Mammary microvascular endothelial cell (primary cell): ENCODE data around the gene FARP1. TPM values are rescaled to one million over a fixed set of nuclear protein-coding genes. Genes with fewer than 3 reads are reported as not detected.

Source experiments
- total RNA-seq: library from RNA; depleted of rRNA; stranded (reverse); fragments of >200 nt; gene quantifications from 2 replicates; pipeline ENCODE4 v1.2.3, GENCODE V29; 2015

The FARP1 gene, protein sequence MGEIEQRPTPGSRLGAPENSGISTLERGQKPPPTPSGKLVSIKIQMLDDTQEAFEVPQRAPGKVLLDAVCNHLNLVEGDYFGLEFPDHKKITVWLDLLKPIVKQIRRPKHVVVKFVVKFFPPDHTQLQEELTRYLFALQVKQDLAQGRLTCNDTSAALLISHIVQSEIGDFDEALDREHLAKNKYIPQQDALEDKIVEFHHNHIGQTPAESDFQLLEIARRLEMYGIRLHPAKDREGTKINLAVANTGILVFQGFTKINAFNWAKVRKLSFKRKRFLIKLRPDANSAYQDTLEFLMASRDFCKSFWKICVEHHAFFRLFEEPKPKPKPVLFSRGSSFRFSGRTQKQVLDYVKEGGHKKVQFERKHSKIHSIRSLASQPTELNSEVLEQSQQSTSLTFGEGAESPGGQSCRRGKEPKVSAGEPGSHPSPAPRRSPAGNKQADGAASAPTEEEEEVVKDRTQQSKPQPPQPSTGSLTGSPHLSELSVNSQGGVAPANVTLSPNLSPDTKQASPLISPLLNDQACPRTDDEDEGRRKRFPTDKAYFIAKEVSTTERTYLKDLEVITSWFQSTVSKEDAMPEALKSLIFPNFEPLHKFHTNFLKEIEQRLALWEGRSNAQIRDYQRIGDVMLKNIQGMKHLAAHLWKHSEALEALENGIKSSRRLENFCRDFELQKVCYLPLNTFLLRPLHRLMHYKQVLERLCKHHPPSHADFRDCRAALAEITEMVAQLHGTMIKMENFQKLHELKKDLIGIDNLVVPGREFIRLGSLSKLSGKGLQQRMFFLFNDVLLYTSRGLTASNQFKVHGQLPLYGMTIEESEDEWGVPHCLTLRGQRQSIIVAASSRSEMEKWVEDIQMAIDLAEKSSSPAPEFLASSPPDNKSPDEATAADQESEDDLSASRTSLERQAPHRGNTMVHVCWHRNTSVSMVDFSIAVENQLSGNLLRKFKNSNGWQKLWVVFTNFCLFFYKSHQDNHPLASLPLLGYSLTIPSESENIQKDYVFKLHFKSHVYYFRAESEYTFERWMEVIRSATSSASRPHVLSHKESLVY
- total RNA-seq, result 20.9 and 22.5 TPM in 2 replicates

DNA sequence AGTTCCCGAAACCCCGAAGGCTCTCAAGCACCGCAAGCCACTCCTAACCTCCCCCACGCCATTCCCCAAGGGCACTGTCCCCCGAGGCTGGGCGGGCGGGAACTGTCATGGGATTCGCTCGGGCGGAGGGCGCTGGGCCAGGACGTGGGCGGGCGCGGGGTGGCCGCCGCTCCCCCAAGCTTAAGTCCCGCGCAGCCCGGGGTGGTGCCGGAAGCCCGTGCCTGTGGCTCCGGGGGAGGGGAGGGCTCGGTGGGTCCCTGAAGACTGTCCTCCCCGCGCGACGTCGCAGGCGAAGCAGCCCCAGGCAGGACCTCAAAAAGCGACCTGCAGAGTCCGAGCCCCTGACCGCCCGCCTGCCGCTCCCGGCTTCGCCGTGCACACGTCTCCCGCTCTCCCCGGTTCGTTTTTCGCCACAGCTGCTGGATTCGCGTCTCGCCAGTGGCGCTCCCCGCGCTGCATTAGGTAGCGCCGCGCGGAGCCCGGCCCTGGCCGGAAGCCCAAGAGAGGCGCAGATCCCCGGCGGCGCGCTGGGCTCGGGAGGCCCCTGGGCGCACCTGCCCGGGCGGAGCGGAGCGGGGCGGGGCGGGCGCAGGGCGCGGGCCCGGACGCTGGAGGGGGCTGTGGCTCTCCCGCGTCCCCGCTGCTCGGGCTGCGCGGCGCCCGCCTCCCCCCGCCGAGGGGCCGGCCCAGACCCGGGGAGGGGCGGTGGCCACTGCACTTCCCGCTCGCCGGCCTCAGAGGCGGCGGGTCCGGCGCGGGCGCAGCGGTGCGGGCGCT is at the start of gene FARP1:
FARP1 (plus strand) TSS at position 715 of the 777 bp plus-strand sequence. CDS start 70,149 bp downstream, outside the sequence.

DNA sequence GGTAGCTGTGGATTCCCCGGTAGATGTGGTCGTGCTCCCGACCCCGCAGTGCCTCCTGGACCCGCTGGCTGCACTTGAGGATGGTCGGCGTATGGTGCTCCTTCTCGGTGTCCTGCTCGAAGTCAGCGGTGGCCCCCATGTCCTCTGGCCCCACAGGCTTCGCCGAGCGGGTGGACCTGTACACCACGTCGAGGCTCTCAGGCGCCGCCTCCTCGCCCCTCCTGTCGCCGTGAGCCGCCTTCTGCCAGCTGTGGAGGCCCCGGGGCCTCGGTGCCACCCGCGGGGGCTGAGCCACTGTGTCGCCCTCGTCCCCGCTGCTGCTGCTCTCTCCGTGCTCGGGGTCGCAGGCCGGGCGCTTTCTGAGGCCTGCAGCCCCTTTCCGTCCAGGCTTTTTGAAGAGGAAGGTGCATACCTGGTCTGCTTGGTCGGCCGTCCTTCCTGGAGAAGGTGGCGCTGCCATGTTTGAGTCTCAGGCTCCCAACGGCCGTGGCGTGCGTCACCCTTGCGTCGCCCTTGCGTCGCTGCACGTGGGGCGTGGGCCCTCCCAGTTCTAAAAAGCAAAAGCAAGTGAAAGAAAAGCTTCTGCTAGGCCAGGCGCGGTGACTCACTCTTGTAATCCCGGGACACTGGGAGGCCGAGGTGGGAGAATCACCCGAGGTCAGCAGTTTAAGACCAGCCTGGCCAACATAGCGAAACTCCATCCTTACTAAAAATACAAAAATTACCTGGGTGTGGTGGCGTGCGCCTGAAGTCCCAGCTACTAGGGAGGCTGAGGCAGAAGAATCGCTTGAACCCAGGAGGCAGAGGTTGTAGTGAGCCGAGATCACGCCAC is 34.1 kb downstream of the FARP1 start, which contains the start of gene RNF113B:
RNF113B (minus strand) TSS at position 493 of the 832 bp plus-strand sequence; CDS start at position 460, 33 bp downstream.

Other genes with a start within 250 kb of the FARP1 start
- 117 and 124 TPM in 2 replicates for gene IPO5, start 189.4 kb upstream of the FARP1 start, total RNA-seq
- gene RNF113B, start 34.2 kb downstream of the FARP1 start, total RNA-seq, result not detected in 2 replicates